Nephron (organoid): ENCODE measurements around the gene PACRG.

Source experiments
- H3K27ac Mint-ChIP-seq, 3 experiments: 2 replicates each; pipeline ENCODE4 v1.8.0; 2020; ENCODE audit warnings: mixed read lengths in 3 of 3, mild to moderate bottlenecking in 2 of 3, moderate library complexity in 1 of 3
- H3K27me3 Mint-ChIP-seq: 2 replicates; pipeline ENCODE4 v1.8.0; 2021; ENCODE audit warnings: low read depth, mild to moderate bottlenecking, moderate library complexity, mixed read lengths
- H3K36me3 Mint-ChIP-seq: 2 replicates; pipeline ENCODE4 v1.8.0; 2020; ENCODE audit warnings: low read depth, mixed read lengths
- H3K4me1 Mint-ChIP-seq: 2 replicates; pipeline ENCODE4 v1.8.0; 2020; ENCODE audit warnings: mixed read lengths
- H3K4me3 Mint-ChIP-seq, 3 experiments: 2 replicates each; pipeline ENCODE4 v1.8.0; 2020; ENCODE audit warnings: mild to moderate bottlenecking in 3 of 3, mixed read lengths in 3 of 3, moderate library complexity in 2 of 3
- H3K9me3 Mint-ChIP-seq: 2 replicates; pipeline ENCODE4 v1.8.0; 2020; ENCODE audit warnings: mixed read lengths
- TF ChIP-seq, protein P1 (sequence below), 3 experiments: fragments of 200-600 bp; sonication (generic); IDR thresholded peaks; one replicate each; pipeline ENCODE4 v1.5.0; 2021; ENCODE audit warnings: antibody characterized with exemption in 3 of 3; ENCODE audit not compliant: unreplicated experiment in 3 of 3

Gene PACRG

DNA sequence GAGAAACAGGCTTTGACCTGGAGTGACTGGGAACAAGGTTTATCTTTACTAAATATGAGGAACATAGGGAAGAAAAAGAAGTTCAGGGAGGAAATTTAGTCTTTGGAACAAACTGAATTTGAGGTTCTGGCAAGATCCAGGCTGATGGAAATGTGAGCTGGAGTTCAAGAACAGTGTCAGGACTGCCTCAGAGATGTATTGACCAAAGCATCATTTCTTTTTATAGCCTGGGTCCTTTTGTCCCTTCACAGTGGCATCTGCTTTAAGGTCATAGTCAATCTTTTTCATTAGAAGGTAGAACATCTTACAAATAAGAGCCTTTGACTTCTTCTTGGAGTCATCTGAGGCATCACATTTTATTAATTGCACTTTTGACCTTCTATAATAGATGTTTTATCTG lies 360.2 kb downstream of the PACRG start:
- peaks cover 9% of the 10 kb centered on the region for H3K27me3 Mint-ChIP-seq
- TF ChIP-seq, protein P1, sequence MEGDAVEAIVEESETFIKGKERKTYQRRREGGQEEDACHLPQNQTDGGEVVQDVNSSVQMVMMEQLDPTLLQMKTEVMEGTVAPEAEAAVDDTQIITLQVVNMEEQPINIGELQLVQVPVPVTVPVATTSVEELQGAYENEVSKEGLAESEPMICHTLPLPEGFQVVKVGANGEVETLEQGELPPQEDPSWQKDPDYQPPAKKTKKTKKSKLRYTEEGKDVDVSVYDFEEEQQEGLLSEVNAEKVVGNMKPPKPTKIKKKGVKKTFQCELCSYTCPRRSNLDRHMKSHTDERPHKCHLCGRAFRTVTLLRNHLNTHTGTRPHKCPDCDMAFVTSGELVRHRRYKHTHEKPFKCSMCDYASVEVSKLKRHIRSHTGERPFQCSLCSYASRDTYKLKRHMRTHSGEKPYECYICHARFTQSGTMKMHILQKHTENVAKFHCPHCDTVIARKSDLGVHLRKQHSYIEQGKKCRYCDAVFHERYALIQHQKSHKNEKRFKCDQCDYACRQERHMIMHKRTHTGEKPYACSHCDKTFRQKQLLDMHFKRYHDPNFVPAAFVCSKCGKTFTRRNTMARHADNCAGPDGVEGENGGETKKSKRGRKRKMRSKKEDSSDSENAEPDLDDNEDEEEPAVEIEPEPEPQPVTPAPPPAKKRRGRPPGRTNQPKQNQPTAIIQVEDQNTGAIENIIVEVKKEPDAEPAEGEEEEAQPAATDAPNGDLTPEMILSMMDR (IDR thresholded peaks at IDR 0.05; ENCODE audit: unreplicated experiment in 3 of 3), result no peak
- H3K27ac Mint-ChIP-seq, result no peak overlapping the region
- no peaks in the 10 kb centered on the region for H3K4me1 Mint-ChIP-seq
- no peak overlapping the region for H3K4me3 Mint-ChIP-seq
- H3K36me3 Mint-ChIP-seq, result no peaks in the 10 kb centered on the region
- peaks cover 3% of the 10 kb centered on the region for H3K9me3 Mint-ChIP-seq

DNA sequence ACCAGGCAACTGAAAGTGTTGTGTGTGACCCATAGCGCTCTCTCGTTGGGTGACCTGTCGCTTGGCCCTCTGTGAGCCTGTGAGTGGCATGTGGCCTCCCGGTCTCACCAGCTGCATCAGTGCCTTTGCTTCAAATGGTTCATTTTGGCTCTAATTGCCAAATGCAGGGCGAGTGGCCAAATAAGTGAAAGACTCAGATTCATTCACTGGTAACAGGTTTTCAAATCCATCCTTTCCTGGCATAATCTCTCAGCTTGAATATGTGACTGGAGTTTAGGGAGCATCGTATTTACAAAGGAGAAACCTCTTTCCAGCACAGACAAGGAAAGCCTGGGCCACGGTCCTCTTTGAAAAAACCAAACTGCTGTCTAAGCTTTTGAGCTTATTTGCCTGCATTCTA lies 365.1 kb downstream of the PACRG start:
- Mint-ChIP-seq H3K36me3 (no peaks in the 10 kb centered on the region), H3K4me1 (no peaks in the 10 kb centered on the region), H3K4me3 (no peak overlapping the region), H3K27me3 (no peaks in the 10 kb centered on the region), H3K27ac (no peak overlapping the region), H3K9me3 (no peaks in the 10 kb centered on the region)
- TF ChIP-seq, protein P1 (IDR thresholded peaks at IDR 0.05; ENCODE audit: unreplicated experiment in 3 of 3), result no peak

DNA sequence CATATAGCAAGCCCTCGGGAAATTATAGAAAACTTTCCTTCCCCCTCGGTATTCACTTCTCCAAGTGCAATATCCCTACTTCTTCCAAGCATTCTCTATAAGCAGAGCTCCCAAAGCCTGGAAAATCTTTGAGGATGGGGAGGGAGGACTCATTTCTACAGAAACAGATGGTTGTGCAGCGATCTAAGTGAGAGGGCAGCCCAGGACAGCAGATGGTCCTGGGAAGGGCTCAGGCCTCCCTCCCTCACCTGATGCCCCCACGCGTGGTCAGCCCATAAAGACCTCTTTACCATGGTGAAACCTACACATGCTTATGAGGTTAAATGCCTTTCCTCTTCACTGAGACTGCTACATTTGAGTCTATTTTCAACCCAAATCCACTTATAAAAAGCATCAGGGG lies 367.1 kb downstream of the PACRG start:
- no peak overlapping the region for H3K27ac Mint-ChIP-seq
- H3K27me3 Mint-ChIP-seq, result no peaks in the 10 kb centered on the region
- no peak overlapping the region for H3K4me3 Mint-ChIP-seq
- no peaks in the 10 kb centered on the region for H3K36me3 Mint-ChIP-seq
- H3K9me3 Mint-ChIP-seq, result no peaks in the 10 kb centered on the region
- no peaks in the 10 kb centered on the region for H3K4me1 Mint-ChIP-seq
- TF ChIP-seq, protein P1 (IDR thresholded peaks at IDR 0.05; ENCODE audit: unreplicated experiment in 3 of 3), result no peak

DNA sequence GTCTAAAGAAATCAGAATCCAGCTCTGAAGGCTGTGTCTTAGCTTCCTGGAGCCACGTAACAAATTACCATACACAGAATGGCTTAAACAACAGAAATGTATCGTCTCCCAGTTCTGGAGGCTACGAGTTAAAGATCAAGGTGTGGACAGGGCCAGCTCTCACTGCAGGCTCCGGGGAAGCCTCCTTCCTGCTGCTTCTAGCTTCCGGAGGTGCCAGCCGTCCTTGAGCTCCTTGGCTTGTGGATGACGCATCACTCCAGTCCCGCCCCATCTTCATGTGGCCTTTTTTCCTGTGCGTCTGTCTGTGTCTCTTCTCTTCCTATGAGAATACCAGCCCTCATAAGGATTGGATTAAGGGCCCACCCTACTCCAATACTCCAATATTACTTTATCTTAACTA lies 367.6 kb downstream of the PACRG start:
- Mint-ChIP-seq H3K36me3 (no peaks in the 10 kb centered on the region), H3K4me3 (no peak overlapping the region), H3K27me3 (no peaks in the 10 kb centered on the region), H3K27ac (no peak overlapping the region), H3K9me3 (no peaks in the 10 kb centered on the region), H3K4me1 (no peaks in the 10 kb centered on the region)
- TF ChIP-seq, protein P1 (IDR thresholded peaks at IDR 0.05; ENCODE audit: unreplicated experiment in 3 of 3), result no peak

DNA sequence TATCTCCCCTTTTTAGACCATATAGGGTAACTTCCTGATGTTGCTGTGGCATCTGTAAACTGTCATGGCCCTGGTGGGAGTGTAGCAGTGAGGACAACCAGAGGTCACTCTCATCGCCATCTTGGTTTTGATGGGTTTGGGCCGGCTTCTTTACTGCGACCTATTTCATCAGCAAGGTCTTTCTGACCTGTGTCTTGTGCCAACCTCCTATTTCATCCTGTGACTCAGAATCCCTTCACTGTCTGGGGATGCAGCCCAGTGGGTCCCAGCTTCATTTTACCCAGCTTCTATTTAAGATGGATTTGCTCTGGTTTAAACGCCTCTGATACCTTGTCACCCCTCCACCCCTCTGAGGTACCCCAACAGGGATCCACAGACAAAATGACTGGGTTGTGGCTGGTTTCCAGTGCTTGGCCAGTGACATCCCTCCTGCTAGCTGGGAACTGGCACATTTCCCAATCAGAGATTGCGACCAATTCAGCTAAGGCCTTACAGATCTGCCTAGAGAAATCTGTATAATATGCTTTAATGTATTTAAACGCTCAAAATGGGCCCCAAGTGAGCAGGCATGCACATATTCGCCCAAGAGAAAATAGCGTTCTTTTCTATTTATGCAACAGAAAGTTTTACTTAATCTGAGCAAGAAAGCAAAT lies 371.2 kb downstream of the PACRG start:
- Mint-ChIP-seq H3K36me3 (no peaks in the 10 kb centered on the region), H3K9me3 (peaks cover 3% of the 10 kb centered on the region), H3K27ac (no peak overlapping the region), H3K4me1 (no peaks in the 10 kb centered on the region), H3K27me3 (no peaks in the 10 kb centered on the region), H3K4me3 (no peak overlapping the region)
- TF ChIP-seq, protein P1 (IDR thresholded peaks at IDR 0.05; ENCODE audit: unreplicated experiment in 3 of 3), result no peak

DNA sequence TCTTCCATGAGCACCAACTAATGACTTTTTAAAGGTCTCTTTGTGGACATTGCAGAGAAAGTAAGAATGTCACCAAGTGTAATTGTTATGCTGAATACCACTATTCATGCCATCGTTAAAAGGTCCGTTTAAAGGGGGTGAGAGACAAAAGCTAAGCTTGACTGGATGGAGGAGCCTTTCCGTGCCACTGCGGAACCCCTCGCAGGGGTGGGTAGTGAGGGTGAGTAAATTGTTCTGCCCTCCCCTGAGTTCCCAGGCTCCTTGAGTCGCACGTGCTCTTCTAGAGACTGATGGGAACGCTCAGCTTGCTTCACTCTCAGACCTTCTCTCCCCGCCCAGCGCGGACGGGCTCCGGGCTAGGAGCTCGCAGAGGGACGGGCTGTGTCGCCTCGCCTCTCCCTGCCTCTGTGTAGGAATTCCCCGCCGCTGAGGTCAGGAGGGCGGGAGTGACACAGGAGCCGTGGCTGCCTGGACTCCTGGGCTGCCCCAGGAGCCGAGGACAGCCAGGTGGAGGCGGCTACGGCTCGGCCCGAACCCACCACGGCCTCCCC lies 371.9 kb downstream of the PACRG start:
- Mint-ChIP-seq H3K9me3 (peaks cover 3% of the 10 kb centered on the region), H3K4me3 (no peak overlapping the region), H3K27me3 (no peaks in the 10 kb centered on the region), H3K36me3 (no peaks in the 10 kb centered on the region), H3K27ac (no peak overlapping the region), H3K4me1 (no peaks in the 10 kb centered on the region)
- TF ChIP-seq, protein P1 (IDR thresholded peaks at IDR 0.05; ENCODE audit: unreplicated experiment in 3 of 3), result no peak
